PC-3 (cell line): ENCODE data around the gene LIMA1. TPM values are rescaled to one million over a fixed set of nuclear protein-coding genes. Genes with fewer than 3 reads are reported as not detected.

Experiments
- ATAC-seq: fragments of 200-7000 bp; cut with Tn5 transposase; 2 replicates; pipeline ENCODE4 v1.9.1; 2020; ENCODE audit warnings: mild to moderate bottlenecking, moderate library complexity
- BruUV-seq: library from RNA; stranded (reverse); fragments of 400-500 nt; replicated peaks from 2 replicates; lab custom pipeline; 2021; lab: Mats Ljungman, UMichigan
- CTCF ChIA-PET: fragments of 300-600 bp; sonication (Branson Sonifier 250); formaldehyde crosslinking; loops from one replicate; lab custom pipeline; 2022; ENCODE audit warnings: antibody characterized with exemption; lab: Charles Lee
- POLR2A ChIA-PET: fragments of 300-600 bp; sonication (Branson Sonifier 250); formaldehyde crosslinking; loops from one replicate; lab custom pipeline; 2022; ENCODE audit warnings: antibody characterized with exemption; ENCODE audit not compliant: unreplicated experiment; lab: Charles Lee
- DNase-seq: peaks from one replicate; pipeline ENCODE4 v3.0.0-alpha.2; 2015
- H2AFZ ChIP-seq: fragments of 300-600 bp; sonication (generic); 2 replicates; pipeline ENCODE4 v1.6.0; 2016; ENCODE audit warnings: antibody characterized with exemption, low read length
- H3F3A ChIP-seq: fragments of 300-600 bp; sonication (generic); one replicate; pipeline ENCODE4 v1.6.0; 2017; ENCODE audit warnings: antibody characterized with exemption, low read length, control low read depth, mild to moderate bottlenecking; ENCODE audit not compliant: unreplicated experiment
- H3K27ac ChIP-seq: fragments of 300-600 bp; sonication (generic); 2 replicates; pipeline ENCODE4 v1.5.1; 2016; ENCODE audit warnings: mild to moderate bottlenecking, low read length
- H3K27me3 ChIP-seq: fragments of 300-600 bp; sonication (generic); 2 replicates; pipeline ENCODE4 v1.6.1; 2016; ENCODE audit warnings: low read length, mixed read lengths
- H3K36me3 ChIP-seq: fragments of 300-600 bp; sonication (generic); 2 replicates; pipeline ENCODE4 v1.6.1; 2016; ENCODE audit warnings: low read depth, mixed run types, low read length, mixed read lengths
- H3K4me1 ChIP-seq: fragments of 300-600 bp; sonication (generic); 2 replicates; pipeline ENCODE4 v1.5.1; 2016; ENCODE audit warnings: low read length; ENCODE audit not compliant: insufficient read depth
- H3K4me2 ChIP-seq: fragments of 300-600 bp; sonication (generic); 2 replicates; pipeline ENCODE4 v1.6.0; 2016; ENCODE audit warnings: low read length
- H3K4me3 ChIP-seq: fragments of 300-600 bp; sonication (generic); 2 replicates; pipeline ENCODE4 v1.5.1; 2016; ENCODE audit warnings: mild to moderate bottlenecking, low read length, mixed read lengths
- H3K79me2 ChIP-seq: fragments of 300-600 bp; sonication (generic); 2 replicates; pipeline ENCODE4 v1.6.1; 2017; ENCODE audit warnings: low read length, mixed read lengths
- H3K9ac ChIP-seq: fragments of 300-600 bp; sonication (generic); 2 replicates; pipeline ENCODE4 v1.6.0; 2016; ENCODE audit warnings: mild to moderate bottlenecking, low read length
- H3K9me2 ChIP-seq: fragments of 300-600 bp; sonication (generic); replicated peaks from 2 replicates; pipeline ENCODE4 v1.6.1; 2016; ENCODE audit warnings: mixed run types, low read length, mixed read lengths
- H3K9me3 ChIP-seq: fragments of 300-600 bp; sonication (generic); 2 replicates; pipeline ENCODE4 v1.6.1; 2016; ENCODE audit warnings: low read length, mixed read lengths
- H4K20me1 ChIP-seq: fragments of 300-600 bp; sonication (generic); 2 replicates; pipeline ENCODE4 v1.6.1; 2016; ENCODE audit warnings: low read length, mixed read lengths
- CTCF ChIP-seq: fragments of 300-600 bp; sonication (generic); conservative IDR thresholded peaks from 2 replicates; pipeline ENCODE4 v1.5.1; 2017; ENCODE audit warnings: antibody characterized with exemption, low read depth, mild to moderate bottlenecking, low read length
- EZH2 ChIP-seq: fragments of 300-600 bp; sonication (generic); IDR thresholded peaks from one replicate; pipeline ENCODE4 v1.6.1; 2017; ENCODE audit warnings: antibody characterized with exemption, mild to moderate bottlenecking, low read length; ENCODE audit not compliant: unreplicated experiment
- EZH2phosphoT487 ChIP-seq: fragments of 300-600 bp; sonication (generic); IDR thresholded peaks from 2 replicates; pipeline ENCODE4 v1.6.1; 2018; ENCODE audit warnings: mild to moderate bottlenecking, antibody characterized with exemption, low read length, borderline replicate concordance
- intact Hi-C: fragments of 100-400 bp; cut with micrococcal nuclease; formaldehyde crosslinking; loops from 2 replicates; pipeline ENCODE4 v1.9.0; 2023
- total RNA-seq: library from RNA; depleted of rRNA; stranded (reverse); fragments of >200 nt; gene quantifications from 2 replicates; pipeline ENCODE4 v1.2.3, GENCODE V29; 2014

Gene LIMA1
- total RNA-seq, 1 experiment from 2014 or later = 45.1 TPM

GRCh38 chr12:50246873-50247612, 36.3 kb downstream of the LIMA1 start:
- no TSS peak for BruUV-seq
- Histone ChIP-seq H3K9me3 (no peaks in the 10 kb centered on the region), H3K4me1 (peaks cover 69% of the 10 kb centered on the region), H3K27ac (peak overlapping the region; percentile 96), H3K4me2 (peak overlapping the region; percentile 45), H3K9ac (peak overlapping the region; percentile 71), H3K4me3 (no peak overlapping the region), H3K36me3 (peaks cover 5% of the 10 kb centered on the region; the same call in 1 of the 2 replicates), H3F3A (peaks cover 15% of the 10 kb centered on the region), H3K9me2 (no peaks in the 10 kb centered on the region), H4K20me1 (no peaks in the 10 kb centered on the region), H3K79me2 (peaks cover 15% of the 10 kb centered on the region; the same call in 1 of the 2 replicates), H3K27me3 (no peaks in the 10 kb centered on the region), H2AFZ (no peak overlapping the region)
- CTCF ChIA-PET = interaction anchor here (0.7 kb wide), 1 partner anchor 67 kb away, joined by 3 read pairs; no protein-coding TSS in a partner anchor
- ATAC-seq (peak; percentile 84), DNase-seq (peak; percentile 99)
- POLR2A ChIA-PET = interaction anchor here (0.5 to 0.6 kb wide), 2 partner anchors 50 to 135 kb away, joined by 3 to 5 read pairs; no protein-coding TSS in a partner anchor
- intact Hi-C loops = loop anchor here (2.0 kb wide), 1 partner anchor 58 kb away; no protein-coding TSS in a partner anchor
- TF ChIP-seq CTCF = no peak
- TF ChIP-seq EZH2 = no peak
- no peak for TF ChIP-seq EZH2phosphoT487

- Histone ChIP-seq H3K4me3 (no peak overlapping the region), H3K27ac (peak overlapping the region; percentile 96), H3K9me3 (no peaks in the 10 kb centered on the region), H3K27me3 (no peaks in the 10 kb centered on the region), H4K20me1 (no peaks in the 10 kb centered on the region), H3K4me2 (peak overlapping the region; percentile 45), H3K9me2 (no peaks in the 10 kb centered on the region), H3F3A (peaks cover 15% of the 10 kb centered on the region), H3K4me1 (peaks cover 69% of the 10 kb centered on the region), H3K79me2 (peaks cover 15% of the 10 kb centered on the region; the same call in 1 of the 2 replicates), H3K36me3 (peaks cover 5% of the 10 kb centered on the region; the same call in 1 of the 2 replicates), H2AFZ (no peak overlapping the region), H3K9ac (peak overlapping the region; percentile 71)
- TSS peak; percentile 74 for BruUV-seq
- POLR2A ChIA-PET = interaction anchor here (0.6 kb wide), 1 partner anchor 39 kb away, joined by 4 read pairs; no protein-coding TSS in a partner anchor
- intact Hi-C loops = loop anchor here (2.0 kb wide), 1 partner anchor 58 kb away; no protein-coding TSS in a partner anchor
- TF ChIP-seq CTCF = no peak
- no peak for TF ChIP-seq EZH2phosphoT487
- no peak for TF ChIP-seq EZH2
- DNase-seq = no peak
- CTCF ChIA-PET = no interaction called here
- no peak for ATAC-seq
These were observed 37.0 kb downstream of the LIMA1 start for GRCh38 chr12:50246197-50246865.
